HepG2 (cell line): ENCODE measurements around the gene CARHSP1.

Experiments
- HDAC2 ChIP-seq: sonication (generic); formaldehyde crosslinking; IDR thresholded peaks from 2 replicates; pipeline ENCODE4 v1.4.0; 2020; ENCODE audit warnings: missing genetic modification reagents
- HNRNPH1 ChIP-seq: fragments of 200-400 bp; formaldehyde crosslinking; optimal IDR thresholded peaks from 2 replicates; pipeline ENCODE3; 2017; ENCODE audit warnings: mild to moderate bottlenecking, low read depth, low read length
- MXI1 ChIP-seq: IDR thresholded peaks from 3 replicates; pipeline ENCODE4 v1.6.1; 2012; ENCODE audit warnings: low read depth, low read length, inconsistent platforms, borderline replicate concordance
- MYNN ChIP-seq: sonication (generic); formaldehyde crosslinking; IDR thresholded peaks from 2 replicates; pipeline ENCODE4 v1.4.0; 2020; ENCODE audit warnings: mild to moderate bottlenecking, low read depth, missing genetic modification reagents
- MZF1 ChIP-seq: sonication (generic); formaldehyde crosslinking; IDR thresholded peaks from 2 replicates; pipeline ENCODE4 v1.8.1; 2023; ENCODE audit warnings: mild to moderate bottlenecking, missing genetic modification reagents, borderline replicate concordance
- STAT6 ChIP-seq: sonication (generic); formaldehyde crosslinking; IDR thresholded peaks from 2 replicates; pipeline ENCODE4 v1.4.0; 2020; ENCODE audit warnings: missing genetic modification reagents, mild to moderate bottlenecking, borderline replicate concordance
- TAF1 ChIP-seq: sonication (generic); formaldehyde crosslinking; IDR thresholded peaks from 2 replicates; pipeline ENCODE4 v1.4.0; 2020; ENCODE audit warnings: missing genetic modification reagents
- YY1 ChIP-seq: IDR thresholded peaks from 2 replicates; pipeline ENCODE4 v1.6.1; 2011; ENCODE audit warnings: low read length, low read depth, moderate library complexity, mild to moderate bottlenecking; ENCODE audit not compliant: insufficient read depth, insufficient replicate concordance
- ZC3H4 ChIP-seq: sonication (generic); formaldehyde crosslinking; IDR thresholded peaks from 2 replicates; pipeline ENCODE4 v1.4.0; 2020; ENCODE audit warnings: missing genetic modification reagents, borderline replicate concordance
- ZNF124 ChIP-seq: sonication (generic); formaldehyde crosslinking; IDR thresholded peaks from 2 replicates; pipeline ENCODE4 v1.4.0; 2020; ENCODE audit warnings: missing genetic modification reagents
- ZNF598 ChIP-seq: sonication (generic); formaldehyde crosslinking; IDR thresholded peaks from 2 replicates; pipeline ENCODE4 v1.5.1; 2020; ENCODE audit warnings: mild to moderate bottlenecking, missing genetic modification reagents, borderline replicate concordance
- TF ChIP-seq, protein P1 (sequence below): sonication (generic); formaldehyde crosslinking; IDR thresholded peaks from 2 replicates; pipeline ENCODE4 v1.4.0; 2020; ENCODE audit warnings: missing genetic modification reagents, borderline replicate concordance
- TF ChIP-seq, protein P2 (sequence below), 2 experiments: IDR thresholded peaks; 2 replicates each; pipeline ENCODE4 v1.6.1; 2011 to 2012; ENCODE audit warnings: low read length in 2 of 2, borderline replicate concordance in 1 of 2, low read depth in 1 of 2, mild to moderate bottlenecking in 1 of 2, moderate library complexity in 1 of 2

DNA sequence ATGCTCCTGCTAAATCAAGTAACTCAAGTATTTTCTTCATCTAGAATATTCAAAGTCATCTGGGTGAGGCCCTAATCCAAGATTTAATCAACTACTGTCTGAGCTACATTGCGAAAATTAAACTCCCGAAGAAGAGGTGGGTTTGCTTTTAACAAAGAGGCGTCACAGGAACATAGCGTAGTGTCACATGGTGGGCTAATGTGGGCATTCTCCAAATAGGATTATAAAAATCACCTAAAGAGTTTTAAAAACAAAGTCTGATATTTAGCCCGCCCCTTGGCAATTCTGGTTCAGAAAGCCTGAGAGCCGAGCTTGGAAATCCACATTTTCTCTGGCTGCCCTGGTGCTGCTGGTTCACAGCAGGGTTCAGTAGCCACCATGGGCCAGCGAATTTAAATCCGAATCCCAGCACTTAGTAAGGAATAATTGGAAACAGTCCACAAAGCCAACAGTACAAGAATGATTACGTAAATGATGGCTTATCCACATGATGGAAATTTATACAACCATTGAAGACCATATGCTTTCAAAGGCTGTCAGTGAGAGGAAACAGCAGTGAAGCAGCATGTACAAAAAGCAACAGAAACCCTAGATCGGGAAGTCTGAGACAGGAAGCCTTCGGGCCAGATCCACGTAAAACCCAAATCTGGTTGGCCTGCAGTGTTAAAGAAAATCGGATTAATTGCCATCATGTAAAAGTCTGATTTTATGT lies 62.4 kb downstream of the CARHSP1 start:
- TF ChIP-seq TAF1: no peak
- no peak for TF ChIP-seq ZC3H4 (CRISPR knock-in tag)
- no peak for TF ChIP-seq YY1
- no peak for TF ChIP-seq MXI1
- TF ChIP-seq, protein P1, sequence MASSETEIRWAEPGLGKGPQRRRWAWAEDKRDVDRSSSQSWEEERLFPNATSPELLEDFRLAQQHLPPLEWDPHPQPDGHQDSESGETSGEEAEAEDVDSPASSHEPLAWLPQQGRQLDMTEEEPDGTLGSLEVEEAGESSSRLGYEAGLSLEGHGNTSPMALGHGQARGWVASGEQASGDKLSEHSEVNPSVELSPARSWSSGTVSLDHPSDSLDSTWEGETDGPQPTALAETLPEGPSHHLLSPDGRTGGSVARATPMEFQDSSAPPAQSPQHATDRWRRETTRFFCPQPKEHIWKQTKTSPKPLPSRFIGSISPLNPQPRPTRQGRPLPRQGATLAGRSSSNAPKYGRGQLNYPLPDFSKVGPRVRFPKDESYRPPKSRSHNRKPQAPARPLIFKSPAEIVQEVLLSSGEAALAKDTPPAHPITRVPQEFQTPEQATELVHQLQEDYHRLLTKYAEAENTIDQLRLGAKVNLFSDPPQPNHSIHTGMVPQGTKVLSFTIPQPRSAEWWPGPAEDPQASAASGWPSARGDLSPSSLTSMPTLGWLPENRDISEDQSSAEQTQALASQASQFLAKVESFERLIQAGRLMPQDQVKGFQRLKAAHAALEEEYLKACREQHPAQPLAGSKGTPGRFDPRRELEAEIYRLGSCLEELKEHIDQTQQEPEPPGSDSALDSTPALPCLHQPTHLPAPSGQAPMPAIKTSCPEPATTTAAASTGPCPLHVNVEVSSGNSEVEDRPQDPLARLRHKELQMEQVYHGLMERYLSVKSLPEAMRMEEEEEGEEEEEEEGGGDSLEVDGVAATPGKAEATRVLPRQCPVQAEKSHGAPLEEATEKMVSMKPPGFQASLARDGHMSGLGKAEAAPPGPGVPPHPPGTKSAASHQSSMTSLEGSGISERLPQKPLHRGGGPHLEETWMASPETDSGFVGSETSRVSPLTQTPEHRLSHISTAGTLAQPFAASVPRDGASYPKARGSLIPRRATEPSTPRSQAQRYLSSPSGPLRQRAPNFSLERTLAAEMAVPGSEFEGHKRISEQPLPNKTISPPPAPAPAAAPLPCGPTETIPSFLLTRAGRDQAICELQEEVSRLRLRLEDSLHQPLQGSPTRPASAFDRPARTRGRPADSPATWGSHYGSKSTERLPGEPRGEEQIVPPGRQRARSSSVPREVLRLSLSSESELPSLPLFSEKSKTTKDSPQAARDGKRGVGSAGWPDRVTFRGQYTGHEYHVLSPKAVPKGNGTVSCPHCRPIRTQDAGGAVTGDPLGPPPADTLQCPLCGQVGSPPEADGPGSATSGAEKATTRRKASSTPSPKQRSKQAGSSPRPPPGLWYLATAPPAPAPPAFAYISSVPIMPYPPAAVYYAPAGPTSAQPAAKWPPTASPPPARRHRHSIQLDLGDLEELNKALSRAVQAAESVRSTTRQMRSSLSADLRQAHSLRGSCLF: no peak
- TF ChIP-seq ZNF598 (CRISPR knock-in tag): no peak
- TF ChIP-seq HNRNPH1: no peak
- TF ChIP-seq HDAC2 (CRISPR knock-in tag): no peak
- no peak for TF ChIP-seq MZF1 (CRISPR knock-in tag)
- no peak for TF ChIP-seq STAT6
- TF ChIP-seq, protein P2, sequence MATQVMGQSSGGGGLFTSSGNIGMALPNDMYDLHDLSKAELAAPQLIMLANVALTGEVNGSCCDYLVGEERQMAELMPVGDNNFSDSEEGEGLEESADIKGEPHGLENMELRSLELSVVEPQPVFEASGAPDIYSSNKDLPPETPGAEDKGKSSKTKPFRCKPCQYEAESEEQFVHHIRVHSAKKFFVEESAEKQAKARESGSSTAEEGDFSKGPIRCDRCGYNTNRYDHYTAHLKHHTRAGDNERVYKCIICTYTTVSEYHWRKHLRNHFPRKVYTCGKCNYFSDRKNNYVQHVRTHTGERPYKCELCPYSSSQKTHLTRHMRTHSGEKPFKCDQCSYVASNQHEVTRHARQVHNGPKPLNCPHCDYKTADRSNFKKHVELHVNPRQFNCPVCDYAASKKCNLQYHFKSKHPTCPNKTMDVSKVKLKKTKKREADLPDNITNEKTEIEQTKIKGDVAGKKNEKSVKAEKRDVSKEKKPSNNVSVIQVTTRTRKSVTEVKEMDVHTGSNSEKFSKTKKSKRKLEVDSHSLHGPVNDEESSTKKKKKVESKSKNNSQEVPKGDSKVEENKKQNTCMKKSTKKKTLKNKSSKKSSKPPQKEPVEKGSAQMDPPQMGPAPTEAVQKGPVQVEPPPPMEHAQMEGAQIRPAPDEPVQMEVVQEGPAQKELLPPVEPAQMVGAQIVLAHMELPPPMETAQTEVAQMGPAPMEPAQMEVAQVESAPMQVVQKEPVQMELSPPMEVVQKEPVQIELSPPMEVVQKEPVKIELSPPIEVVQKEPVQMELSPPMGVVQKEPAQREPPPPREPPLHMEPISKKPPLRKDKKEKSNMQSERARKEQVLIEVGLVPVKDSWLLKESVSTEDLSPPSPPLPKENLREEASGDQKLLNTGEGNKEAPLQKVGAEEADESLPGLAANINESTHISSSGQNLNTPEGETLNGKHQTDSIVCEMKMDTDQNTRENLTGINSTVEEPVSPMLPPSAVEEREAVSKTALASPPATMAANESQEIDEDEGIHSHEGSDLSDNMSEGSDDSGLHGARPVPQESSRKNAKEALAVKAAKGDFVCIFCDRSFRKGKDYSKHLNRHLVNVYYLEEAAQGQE (IDR thresholded peaks at IDR 0.05; ENCODE audit: borderline replicate concordance in 1 of 2, low read depth in 1 of 2, low read length in 2 of 2): no peak
- no peak for TF ChIP-seq MYNN (CRISPR knock-in tag)
- TF ChIP-seq ZNF124 (CRISPR knock-in tag): no peak
